Vagina (tissue), 2 donors: ENCODE data around the gene SCARB1. TPM values are rescaled to one million over a fixed set of nuclear protein-coding genes. Genes with fewer than 3 reads are reported as not detected.

Source experiments
- DNase-seq, 2 donors: peaks; one replicate each; pipeline ENCODE4 v3.0.0-alpha.2; 2017; ENCODE audit errors: extremely low spot score in 2 of 2
- H3K27ac ChIP-seq: fragments of 200-600 bp; sonication (generic); one replicate; pipeline ENCODE4 v1.5.1; 2019
- H3K27me3 ChIP-seq: fragments of 200-600 bp; sonication (generic); one replicate; pipeline ENCODE4 v1.5.1; 2019
- H3K36me3 ChIP-seq, 2 donors: fragments of 200-600 bp; sonication (generic); one replicate each; pipeline ENCODE4 v1.5.1; 2017 to 2019
- H3K4me1 ChIP-seq: fragments of 200-600 bp; sonication (generic); one replicate; pipeline ENCODE4 v1.5.1; 2019
- H3K4me3 ChIP-seq, 2 donors: fragments of 200-600 bp; sonication (generic); 1 replicate in 1 of 2; 2 replicates in 1 of 2; pipeline ENCODE4 v1.5.1; 2016 to 2019
- H3K9me3 ChIP-seq: fragments of 200-600 bp; sonication (generic); one replicate; pipeline ENCODE4 v1.5.1; 2019
- POLR2A ChIP-seq, 2 donors: fragments of 450-650 bp; IDR thresholded peaks; one replicate each; pipeline ENCODE4 v1.6.1; 2017; ENCODE audit warnings: antibody characterized with exemption in 2 of 2, mild to moderate bottlenecking in 2 of 2, moderate library complexity in 2 of 2
- POLR2AphosphoS5 ChIP-seq, 2 donors: sonication (generic); formaldehyde crosslinking; IDR thresholded peaks; one replicate each; pipeline ENCODE4 v1.9.0; 2017; ENCODE audit warnings: antibody characterized with exemption in 2 of 2, mild to moderate bottlenecking in 2 of 2, low read depth in 1 of 2; ENCODE audit not compliant: insufficient read depth in 1 of 2
- intact Hi-C: fragments of 100-400 bp; cut with DNase I; formaldehyde crosslinking; loops from one replicate; pipeline ENCODE4 v1.15.1; 2023
- total RNA-seq: library from RNA; depleted of rRNA; stranded (reverse); fragments of >200 nt; gene quantifications from one replicate; pipeline ENCODE4 v1.2.3, GENCODE V29; 2016
- TF ChIP-seq, protein P1 (sequence below), 3 experiments: fragments of 450-650 bp in 2 of 3; fragments of 200-600 bp in 1 of 3; sonication (generic) in 1 of 3; IDR thresholded peaks; one replicate each; pipeline ENCODE4 v1.5.1; 2017 to 2019; ENCODE audit warnings: antibody characterized with exemption in 3 of 3, mild to moderate bottlenecking in 2 of 3, moderate library complexity in 2 of 3

Gene SCARB1
- total RNA-seq, 1 donor from 2014 or later, result 20.6 TPM

DNA sequence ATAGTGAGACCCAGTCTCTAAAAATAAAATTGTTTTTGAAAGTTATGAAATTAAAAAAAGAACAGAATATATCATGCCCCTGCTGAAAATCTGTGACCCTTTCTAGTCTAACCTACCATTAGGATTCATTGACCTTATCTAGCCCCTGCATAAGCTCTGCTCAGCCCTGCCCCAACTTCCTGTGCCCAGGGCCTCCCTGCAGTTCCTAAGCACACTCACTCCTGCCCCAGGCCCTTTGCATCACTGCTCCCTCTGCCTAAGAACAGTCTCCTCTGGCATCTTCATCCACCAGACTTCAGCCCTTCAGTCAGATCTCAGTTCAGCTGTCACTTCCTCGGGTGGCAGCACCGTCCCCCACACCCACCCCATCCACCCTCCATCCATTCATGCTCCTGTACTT, 55.4 kb downstream of the SCARB1 start:
- peaks cover 0 to under 1% of the 10 kb centered on the region in 2 donors for H3K36me3 ChIP-seq
- no peak overlapping the region for H3K27ac ChIP-seq
- H3K9me3 ChIP-seq, result no peaks in the 10 kb centered on the region
- TF ChIP-seq POLR2AphosphoS5 (IDR thresholded peaks at IDR 0.05; ENCODE audit: insufficient read depth in 1 of 2, low read depth in 1 of 2) (no peak), POLR2A (IDR thresholded peaks at IDR 0.05) (no peak)
- TF ChIP-seq, protein P1, sequence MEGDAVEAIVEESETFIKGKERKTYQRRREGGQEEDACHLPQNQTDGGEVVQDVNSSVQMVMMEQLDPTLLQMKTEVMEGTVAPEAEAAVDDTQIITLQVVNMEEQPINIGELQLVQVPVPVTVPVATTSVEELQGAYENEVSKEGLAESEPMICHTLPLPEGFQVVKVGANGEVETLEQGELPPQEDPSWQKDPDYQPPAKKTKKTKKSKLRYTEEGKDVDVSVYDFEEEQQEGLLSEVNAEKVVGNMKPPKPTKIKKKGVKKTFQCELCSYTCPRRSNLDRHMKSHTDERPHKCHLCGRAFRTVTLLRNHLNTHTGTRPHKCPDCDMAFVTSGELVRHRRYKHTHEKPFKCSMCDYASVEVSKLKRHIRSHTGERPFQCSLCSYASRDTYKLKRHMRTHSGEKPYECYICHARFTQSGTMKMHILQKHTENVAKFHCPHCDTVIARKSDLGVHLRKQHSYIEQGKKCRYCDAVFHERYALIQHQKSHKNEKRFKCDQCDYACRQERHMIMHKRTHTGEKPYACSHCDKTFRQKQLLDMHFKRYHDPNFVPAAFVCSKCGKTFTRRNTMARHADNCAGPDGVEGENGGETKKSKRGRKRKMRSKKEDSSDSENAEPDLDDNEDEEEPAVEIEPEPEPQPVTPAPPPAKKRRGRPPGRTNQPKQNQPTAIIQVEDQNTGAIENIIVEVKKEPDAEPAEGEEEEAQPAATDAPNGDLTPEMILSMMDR (IDR thresholded peaks at IDR 0.05), result no peak
- no peaks in the 10 kb centered on the region for H3K27me3 ChIP-seq
- no peak for DNase-seq
- intact Hi-C loops, result no loop called here
- no peak overlapping the region for H3K4me3 ChIP-seq
- H3K4me1 ChIP-seq, result peaks cover 11% of the 10 kb centered on the region

DNA sequence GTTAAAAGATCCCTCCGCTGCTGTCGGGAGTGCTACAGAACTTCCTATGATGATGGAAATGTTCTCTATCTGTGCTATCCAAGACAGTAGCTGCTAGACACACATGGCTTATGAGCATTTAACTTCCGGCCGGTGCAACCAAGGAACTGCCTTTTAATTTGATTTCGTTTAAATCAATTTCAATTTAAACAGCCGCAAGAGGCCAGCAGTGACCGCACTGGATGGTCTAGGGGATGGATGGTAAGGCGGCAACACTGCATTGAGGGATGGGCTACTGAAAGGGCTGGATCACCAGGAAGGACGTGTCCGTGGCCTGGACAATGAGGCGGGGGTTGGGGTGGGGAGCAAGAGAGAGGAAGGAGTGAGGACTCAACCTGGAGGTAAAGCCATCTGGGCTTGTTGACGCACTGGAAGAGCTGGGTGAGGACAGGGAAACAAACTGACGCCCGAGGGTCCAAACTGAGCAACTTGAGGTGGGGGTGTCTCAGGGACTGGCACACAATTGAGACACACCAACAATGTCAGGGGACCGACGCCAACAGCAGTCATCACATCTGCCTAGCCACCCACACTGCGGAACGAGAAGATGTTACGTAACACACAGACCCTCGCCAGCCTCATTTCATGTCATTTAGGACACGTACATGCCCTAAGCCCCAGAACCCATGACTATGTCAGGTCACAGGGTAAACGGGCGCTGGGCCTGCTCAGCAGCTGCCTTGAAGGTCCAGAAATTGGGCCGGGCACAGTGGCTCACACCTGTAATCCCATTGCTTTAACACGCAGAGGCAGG, 57.6 kb downstream of the SCARB1 start:
- intact Hi-C loops, result no loop called here
- Histone ChIP-seq H3K27ac (no peak overlapping the region), H3K4me1 (peaks cover 11% of the 10 kb centered on the region), H3K36me3 (no peaks in the 10 kb centered on the region), H3K27me3 (no peaks in the 10 kb centered on the region), H3K9me3 (no peaks in the 10 kb centered on the region), H3K4me3 (no peak overlapping the region)
- DNase-seq, result no peak
- TF ChIP-seq, protein P1 (IDR thresholded peaks at IDR 0.05), result no peak
- TF ChIP-seq POLR2A (IDR thresholded peaks at IDR 0.05) (no peak), POLR2AphosphoS5 (IDR thresholded peaks at IDR 0.05; ENCODE audit: insufficient read depth in 1 of 2, low read depth in 1 of 2) (no peak)

DNA sequence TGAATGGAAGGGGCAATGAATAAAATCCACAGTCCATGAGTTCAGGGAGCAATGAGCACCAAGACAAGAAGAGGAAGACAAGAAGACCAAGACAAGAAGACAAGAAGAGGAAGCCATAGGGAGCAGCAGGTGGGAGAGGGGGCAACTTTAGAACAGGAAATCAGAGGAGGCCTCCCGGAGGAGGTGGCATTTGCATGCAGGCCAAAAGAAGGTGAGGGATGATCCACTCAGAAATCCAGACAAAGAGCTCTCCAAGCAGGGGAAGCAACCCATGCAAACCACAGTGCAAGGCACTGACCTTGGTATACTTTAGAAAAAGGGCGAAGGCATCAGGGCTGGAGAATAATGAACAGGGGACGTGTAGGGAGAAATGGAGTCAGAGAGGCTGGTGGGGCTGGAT, 58.6 kb downstream of the SCARB1 start:
- H3K9me3 ChIP-seq, result no peaks in the 10 kb centered on the region
- no peak overlapping the region for H3K4me3 ChIP-seq
- no peak for DNase-seq
- H3K27ac ChIP-seq, result no peak overlapping the region
- intact Hi-C loops, result no loop called here
- no peaks in the 10 kb centered on the region for H3K36me3 ChIP-seq
- no peaks in the 10 kb centered on the region for H3K27me3 ChIP-seq
- H3K4me1 ChIP-seq, result peaks cover 11% of the 10 kb centered on the region
- TF ChIP-seq POLR2AphosphoS5 (IDR thresholded peaks at IDR 0.05; ENCODE audit: insufficient read depth in 1 of 2, low read depth in 1 of 2) (no peak), POLR2A (IDR thresholded peaks at IDR 0.05) (no peak)
- TF ChIP-seq, protein P1 (IDR thresholded peaks at IDR 0.05), result no peak

DNA sequence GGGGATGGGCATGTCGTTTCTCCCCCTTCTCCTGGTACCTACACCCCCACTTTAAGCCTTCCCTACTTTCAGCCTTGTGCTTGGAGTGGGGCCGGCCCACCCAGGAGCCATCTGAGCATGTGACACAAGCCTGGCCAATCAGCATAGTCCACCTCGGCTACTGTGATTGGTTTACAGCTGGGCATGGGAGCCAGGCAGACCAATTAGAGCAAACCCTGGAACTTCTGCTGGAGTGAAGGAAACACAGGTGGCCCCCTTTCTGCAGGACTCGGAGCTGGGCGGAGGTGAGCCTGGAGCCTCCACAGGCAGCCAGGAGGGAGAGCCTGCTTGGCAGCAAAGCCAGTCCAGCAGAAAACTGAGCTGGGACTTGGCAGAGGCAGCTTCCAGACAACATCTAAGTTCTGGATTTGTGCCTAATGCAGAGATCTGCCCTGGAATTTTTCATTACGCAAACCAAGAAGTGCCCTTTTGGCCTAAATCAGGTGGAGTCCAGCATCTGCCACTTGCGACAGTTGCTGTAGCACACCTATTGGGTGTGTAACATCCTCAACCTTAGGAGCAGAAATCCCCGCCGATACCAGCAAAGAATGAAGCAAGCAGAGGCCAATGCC, 59.5 kb downstream of the SCARB1 start:
- Histone ChIP-seq H3K9me3 (no peaks in the 10 kb centered on the region), H3K27ac (no peak overlapping the region), H3K4me3 (no peak overlapping the region), H3K4me1 (peaks cover 11% of the 10 kb centered on the region), H3K27me3 (no peaks in the 10 kb centered on the region), H3K36me3 (no peaks in the 10 kb centered on the region)
- intact Hi-C loops, result no loop called here
- TF ChIP-seq, protein P1 (IDR thresholded peaks at IDR 0.05), result no peak
- TF ChIP-seq POLR2AphosphoS5 (IDR thresholded peaks at IDR 0.05; ENCODE audit: insufficient read depth in 1 of 2, low read depth in 1 of 2) (peak in 1 of 2 donors; percentile 30), POLR2A (IDR thresholded peaks at IDR 0.05) (no peak)
- no peak for DNase-seq

DNA sequence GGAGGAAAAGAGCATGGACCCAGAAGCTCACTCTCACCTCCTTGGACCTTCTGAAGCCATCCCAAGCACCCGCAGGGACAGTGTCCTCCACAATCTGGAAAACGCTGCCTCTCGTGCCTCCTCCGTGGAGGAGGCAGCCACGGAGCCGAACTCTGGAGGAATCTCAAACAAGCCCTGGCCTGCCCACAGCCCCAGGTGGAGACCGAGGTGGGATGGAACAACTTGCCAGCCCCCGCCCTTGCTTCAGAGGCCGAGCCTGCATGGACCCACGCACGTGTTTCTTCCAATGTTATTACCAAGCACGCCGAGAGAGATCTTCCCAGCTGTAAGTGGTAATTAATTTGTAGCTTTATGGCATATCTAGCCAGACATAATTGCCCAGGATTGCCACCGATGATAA, 61.3 kb downstream of the SCARB1 start:
- H3K9me3 ChIP-seq, result no peaks in the 10 kb centered on the region
- H3K36me3 ChIP-seq, result no peaks in the 10 kb centered on the region
- intact Hi-C loops, result no loop called here
- DNase-seq, result no peak
- no peaks in the 10 kb centered on the region for H3K27me3 ChIP-seq
- no peak for TF ChIP-seq POLR2AphosphoS5 (IDR thresholded peaks at IDR 0.05; ENCODE audit: insufficient read depth in 1 of 2, low read depth in 1 of 2)
- no peak for TF ChIP-seq POLR2A (IDR thresholded peaks at IDR 0.05)
- TF ChIP-seq, protein P1 (IDR thresholded peaks at IDR 0.05), result no peak
- H3K4me3 ChIP-seq, result no peak overlapping the region
- H3K27ac ChIP-seq, result no peak overlapping the region
- H3K4me1 ChIP-seq, result peaks cover 11% of the 10 kb centered on the region
